Sigmoid colon (tissue), 7 donors: ENCODE results near the gene PRORP. TPM values are rescaled to one million over a fixed set of nuclear protein-coding genes. Genes with fewer than 3 reads are reported as not detected.

ENCODE experiments used
- DNase-seq: peaks from one replicate; pipeline ENCODE4 v3.0.0-alpha.2; 2019
- H3K27ac ChIP-seq, 4 donors: fragments of 200-600 bp; sonication (generic); one replicate each; pipeline ENCODE4 v1.5.1; 2016 to 2019; ENCODE audit warnings: mild to moderate bottlenecking in 1 of 4
- H3K27me3 ChIP-seq, 3 donors: fragments of 200-600 bp; sonication (generic); one replicate each; pipeline ENCODE4 v1.5.1; 2019; ENCODE audit warnings: mild to moderate bottlenecking in 1 of 3
- H3K36me3 ChIP-seq, 4 donors: fragments of 200-600 bp; sonication (generic); one replicate each; pipeline ENCODE4 v1.5.1; 2016 to 2019
- H3K4me1 ChIP-seq, 4 donors: fragments of 200-600 bp; sonication (generic); one replicate each; pipeline ENCODE4 v1.5.1; 2017 to 2019
- H3K4me3 ChIP-seq, 4 donors: fragments of 200-600 bp; sonication (generic); one replicate each; pipeline ENCODE4 v1.5.1; 2017 to 2019; ENCODE audit warnings: mild to moderate bottlenecking in 2 of 4, moderate library complexity in 1 of 4
- H3K9me3 ChIP-seq, 4 donors: fragments of 200-600 bp in 3 of 4; sonication (generic) in 3 of 4; one replicate each; pipeline versions ENCODE4 v1.5.1 to v1.6.1; 2013 to 2019
- EP300 ChIP-seq, 4 donors: sonication (generic); formaldehyde crosslinking; IDR thresholded peaks; one replicate each; pipeline ENCODE4 v1.6.1; 2017; ENCODE audit warnings: antibody characterized with exemption in 4 of 4
- POLR2A ChIP-seq, 2 donors: fragments of 450-650 bp; IDR thresholded peaks; one replicate each; pipeline ENCODE4 v1.6.1; 2016; ENCODE audit warnings: antibody characterized with exemption in 2 of 2, mild to moderate bottlenecking in 2 of 2, moderate library complexity in 2 of 2
- POLR2AphosphoS5 ChIP-seq, 4 donors: sonication (generic); formaldehyde crosslinking; IDR thresholded peaks; one replicate each; pipeline ENCODE4 v1.6.1; 2017; ENCODE audit warnings: antibody characterized with exemption in 4 of 4
- WGBS, 2 donors: extraction: QIAGEN DNeasy Blood & Tissue Kit; methylation state at CpG; one replicate each; pipeline ENCODE4 v1.1.7; 2013; 5-methylcytosine and 5-hydroxymethylcytosine counted together
- intact Hi-C: fragments of 100-400 bp; cut with DNase I; formaldehyde crosslinking; loops from one replicate; pipeline ENCODE4 v1.15.1; 2023
- polyA plus RNA-seq, 3 donors: library from polyadenylated mRNA; stranded (reverse); fragments of 200-250 nt; gene quantifications; one replicate each; pipeline ENCODE4 v1.2.3, GENCODE V29; 2013
- total RNA-seq, 4 donors: library from RNA; depleted of rRNA; stranded (reverse); fragments of >200 nt; gene quantifications; one replicate each; pipeline ENCODE4 v1.1.0, GENCODE V29; 2016
- TF ChIP-seq, protein P1 (sequence below), 4 experiments: fragments of 450-650 bp in 3 of 4; fragments of 200-600 bp in 1 of 4; IDR thresholded peaks; one replicate each; pipeline ENCODE4 v1.5.1; 2016 to 2019; ENCODE audit warnings: antibody characterized with exemption in 4 of 4, mild to moderate bottlenecking in 3 of 4, moderate library complexity in 2 of 4
- donor health status: healthy with polysubstance abuse.
- donor health status: Bipolar disorder and iron deficiency.
- donor health status: healthy.

The PRORP gene
- total RNA-seq (10 to 100 TPM in 3 of 4 donors, 1 to 10 TPM in 1; 7.9 to 17.1 (median 13.6) TPM), polyA plus RNA-seq (10 to 100 TPM; 11.4 to 26.0 (median 25.7) TPM)

DNA sequence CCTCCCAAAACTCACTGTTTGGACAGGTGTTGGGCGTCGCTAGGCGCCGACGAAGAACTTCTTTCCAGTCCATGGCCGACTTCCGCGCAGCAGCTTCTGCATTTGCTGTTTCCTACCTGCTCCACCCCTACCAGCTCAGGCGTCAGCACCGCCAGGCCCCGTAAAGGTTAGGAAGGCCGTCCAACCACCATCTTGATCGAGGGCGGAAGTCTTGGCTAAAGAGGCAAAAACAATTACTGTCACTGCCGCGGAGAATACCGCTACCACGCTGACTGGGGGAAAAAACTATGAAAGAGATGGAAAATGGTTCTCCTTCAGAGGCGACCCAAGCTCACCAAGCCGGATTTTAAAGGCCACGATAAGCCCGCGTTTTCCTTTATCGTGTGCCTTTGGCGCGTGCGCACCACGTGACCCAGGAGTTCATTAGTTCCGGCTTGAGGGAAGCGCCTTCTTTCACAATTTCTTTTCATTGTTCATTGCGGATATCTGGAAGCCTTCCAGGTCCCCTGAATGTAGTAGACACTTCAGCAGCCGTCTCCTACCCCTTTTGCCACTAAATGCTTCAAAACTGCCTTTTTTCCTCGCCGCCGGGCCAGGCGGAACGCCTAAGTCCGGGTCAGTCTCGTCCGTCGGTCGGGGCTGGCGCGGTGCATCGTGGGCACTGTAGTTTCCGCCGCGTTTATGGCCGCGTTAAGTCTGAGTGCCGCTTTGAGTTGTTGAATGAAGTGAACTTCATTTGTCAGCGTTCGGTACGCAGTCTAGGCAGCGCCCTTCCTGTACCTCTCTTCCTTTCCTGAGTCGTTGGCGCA lies at the start of gene PRORP, which contains the start of gene PPP2R3C:
Gene PRORP, plus strand, starts transcription at position 666 of the 809 bp plus-strand sequence. CDS start 694 bp downstream, outside the sequence.
Gene PPP2R3C, minus strand, starts transcription at position 104 of the 809 bp plus-strand sequence. Its CDS starts 31 bp downstream, at position 73.
- Histone ChIP-seq H3K27ac (peak within 1 kb of the TSS; percentile 90 to 98 (median 94)), H3K36me3 (peaks cover 0 to 6% (median 0%) of the 10 kb centered on the region in 4 donors), H3K9me3 (no peaks in the 10 kb centered on the region), H3K4me1 (peaks cover 0 to 41% (median 26%) of the 10 kb centered on the region in 4 donors), H3K27me3 (no peaks in the 10 kb centered on the region), H3K4me3 (peak within 1 kb of the TSS; percentile 68 to 70 (median 69))
- TF ChIP-seq EP300 (IDR thresholded peaks at IDR 0.05) = no peak
- TF ChIP-seq POLR2AphosphoS5 (IDR thresholded peaks at IDR 0.05) = peak; percentile 75 to 86 (median 84)
- peak; percentile 45 to 70 for TF ChIP-seq POLR2A (IDR thresholded peaks at IDR 0.05)
- TF ChIP-seq, protein P1, sequence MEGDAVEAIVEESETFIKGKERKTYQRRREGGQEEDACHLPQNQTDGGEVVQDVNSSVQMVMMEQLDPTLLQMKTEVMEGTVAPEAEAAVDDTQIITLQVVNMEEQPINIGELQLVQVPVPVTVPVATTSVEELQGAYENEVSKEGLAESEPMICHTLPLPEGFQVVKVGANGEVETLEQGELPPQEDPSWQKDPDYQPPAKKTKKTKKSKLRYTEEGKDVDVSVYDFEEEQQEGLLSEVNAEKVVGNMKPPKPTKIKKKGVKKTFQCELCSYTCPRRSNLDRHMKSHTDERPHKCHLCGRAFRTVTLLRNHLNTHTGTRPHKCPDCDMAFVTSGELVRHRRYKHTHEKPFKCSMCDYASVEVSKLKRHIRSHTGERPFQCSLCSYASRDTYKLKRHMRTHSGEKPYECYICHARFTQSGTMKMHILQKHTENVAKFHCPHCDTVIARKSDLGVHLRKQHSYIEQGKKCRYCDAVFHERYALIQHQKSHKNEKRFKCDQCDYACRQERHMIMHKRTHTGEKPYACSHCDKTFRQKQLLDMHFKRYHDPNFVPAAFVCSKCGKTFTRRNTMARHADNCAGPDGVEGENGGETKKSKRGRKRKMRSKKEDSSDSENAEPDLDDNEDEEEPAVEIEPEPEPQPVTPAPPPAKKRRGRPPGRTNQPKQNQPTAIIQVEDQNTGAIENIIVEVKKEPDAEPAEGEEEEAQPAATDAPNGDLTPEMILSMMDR (IDR thresholded peaks at IDR 0.05) = no peak
- peak; percentile 96 for DNase-seq
- intact Hi-C loops = loop anchor here (5.0 to 10.0 kb wide), 6 partner anchors 75 to 407 kb away; partner anchors contain the start of genes CFL2, FAM177A1, PSMA6 and SRP54
- 0% methylated on average over 57 of the region's 57 CpGs for WGBS, 2 donors

DNA sequence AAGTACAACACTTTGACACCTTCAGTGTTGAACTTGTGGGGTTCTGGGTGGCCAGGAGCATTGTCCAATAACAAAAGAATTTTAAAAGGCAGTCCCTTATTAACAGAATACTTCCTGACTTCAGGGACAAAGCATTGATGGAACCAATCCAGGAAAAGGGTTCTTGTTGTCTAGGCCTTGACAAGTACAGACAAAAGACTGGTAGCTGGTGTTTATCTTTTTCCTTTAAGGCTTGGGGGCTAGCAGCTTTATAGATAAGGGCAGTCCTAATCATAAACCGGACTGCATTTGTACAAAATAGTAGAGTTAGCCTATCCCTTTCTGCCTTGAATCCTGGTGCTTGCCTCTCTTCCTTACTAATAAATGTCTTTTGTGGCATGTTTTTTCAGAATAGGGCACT lies 48.9 kb upstream of the PRORP start:
- no peak overlapping the region for H3K4me3 ChIP-seq
- intact Hi-C loops = no loop called here
- H3K4me1 ChIP-seq = no peaks in the 10 kb centered on the region
- no peaks in the 10 kb centered on the region for H3K27me3 ChIP-seq
- no peaks in the 10 kb centered on the region for H3K9me3 ChIP-seq
- H3K36me3 ChIP-seq = peaks cover 0 to 64% (median 8%) of the 10 kb centered on the region in 4 donors
- H3K27ac ChIP-seq = no peak overlapping the region
- DNase-seq = no peak
- TF ChIP-seq POLR2AphosphoS5 (IDR thresholded peaks at IDR 0.05) = no peak
- TF ChIP-seq EP300 (IDR thresholded peaks at IDR 0.05) = no peak
- TF ChIP-seq, protein P1 (IDR thresholded peaks at IDR 0.05) = no peak
- no peak for TF ChIP-seq POLR2A (IDR thresholded peaks at IDR 0.05)
- 96 to 98% methylated on average over 1 of the region's 1 CpG for WGBS, 2 donors

DNA sequence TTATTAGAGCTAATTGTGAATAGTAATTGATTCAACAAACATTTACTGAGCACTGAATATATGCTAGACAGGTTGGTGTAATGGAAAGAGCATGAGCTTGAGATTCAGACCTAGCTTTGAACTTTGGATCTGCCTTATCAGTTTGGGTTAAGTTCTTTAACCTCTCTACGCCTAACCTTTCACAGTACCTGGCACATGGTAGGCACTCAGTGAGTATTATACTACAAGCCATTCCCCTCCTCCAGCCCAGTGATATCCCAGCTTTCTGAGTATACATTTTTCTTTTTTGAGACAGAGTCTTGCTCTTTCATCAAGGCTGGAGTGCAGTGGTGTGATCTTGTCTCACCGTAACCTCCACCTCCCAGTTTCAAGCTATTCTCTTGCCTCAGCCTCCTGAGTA lies 44.3 kb upstream of the PRORP start:
- 57 to 87% methylated on average over 2 of the region's 2 CpGs for WGBS, 2 donors
- DNase-seq = no peak
- Histone ChIP-seq H3K9me3 (no peaks in the 10 kb centered on the region), H3K4me1 (no peaks in the 10 kb centered on the region), H3K36me3 (peaks cover 0 to 76% (median 18%) of the 10 kb centered on the region in 4 donors), H3K27me3 (no peaks in the 10 kb centered on the region), H3K27ac (no peak overlapping the region), H3K4me3 (no peak overlapping the region)
- TF ChIP-seq EP300 (IDR thresholded peaks at IDR 0.05) (no peak), POLR2AphosphoS5 (IDR thresholded peaks at IDR 0.05) (no peak), POLR2A (IDR thresholded peaks at IDR 0.05) (no peak)
- TF ChIP-seq, protein P1 (IDR thresholded peaks at IDR 0.05) = no peak
- intact Hi-C loops = no loop called here

DNA sequence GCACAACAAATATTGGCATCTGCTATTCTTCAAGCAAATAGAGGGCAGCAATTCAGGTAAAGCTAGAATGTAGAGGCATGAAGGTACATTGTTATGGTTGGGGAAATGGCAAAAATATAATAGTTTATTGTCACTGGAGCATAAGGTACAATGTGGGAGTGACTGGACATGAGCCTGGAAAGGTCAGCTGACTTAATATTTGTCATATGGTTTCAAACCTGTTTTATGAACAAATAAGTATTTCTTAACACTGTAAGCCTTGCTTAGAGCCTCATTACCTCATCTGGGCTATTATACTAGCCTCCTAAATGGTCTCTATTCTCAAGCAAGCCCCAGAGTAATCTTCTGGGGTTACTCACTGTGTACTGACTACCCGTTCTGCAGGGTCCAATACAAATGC lies 42.6 kb upstream of the PRORP start:
- WGBS, 2 donors = 62 to 86% methylated on average over 1 of the region's 1 CpG
- Histone ChIP-seq H3K27ac (no peak overlapping the region), H3K4me1 (no peaks in the 10 kb centered on the region), H3K36me3 (peaks cover 0 to 82% (median 24%) of the 10 kb centered on the region in 4 donors), H3K27me3 (no peaks in the 10 kb centered on the region), H3K9me3 (no peaks in the 10 kb centered on the region), H3K4me3 (no peak overlapping the region)
- no peak for DNase-seq
- intact Hi-C loops = no loop called here
- TF ChIP-seq, protein P1 (IDR thresholded peaks at IDR 0.05) = no peak
- TF ChIP-seq POLR2A (IDR thresholded peaks at IDR 0.05) = no peak
- TF ChIP-seq EP300 (IDR thresholded peaks at IDR 0.05) = no peak
- no peak for TF ChIP-seq POLR2AphosphoS5 (IDR thresholded peaks at IDR 0.05)
